OCI-LY1 (cell line): ENCODE results near the gene C18orf63.

Source experiments
- H2AFZ ChIP-seq: fragments of 200-600 bp; sonication (generic), shearing (Covaris generic); 2 replicates; pipeline ENCODE4 v1.6.0; 2014; ENCODE audit warnings: antibody characterized with exemption, mild to moderate bottlenecking, low read length
- H3F3A ChIP-seq: fragments of 200-600 bp; sonication (generic), shearing (Covaris generic); 2 replicates; pipeline ENCODE4 v1.6.0; 2014; ENCODE audit warnings: mild to moderate bottlenecking, antibody characterized with exemption, low read length, moderate library complexity; ENCODE audit not compliant: insufficient read depth
- H3K27ac ChIP-seq: fragments of 200-600 bp; sonication (generic); 2 replicates; pipeline ENCODE4 v1.5.1; 2014; ENCODE audit warnings: low read length, mixed run types, mild to moderate bottlenecking, low read depth; ENCODE audit not compliant: poor library complexity, severe bottlenecking
- H3K27me3 ChIP-seq: fragments of 200-600 bp; sonication (generic); 2 replicates; pipeline ENCODE4 v1.6.0; 2014; ENCODE audit warnings: antibody characterized with exemption, mild to moderate bottlenecking, low read length, moderate library complexity; ENCODE audit not compliant: insufficient read depth
- H3K36me3 ChIP-seq: fragments of 200-600 bp; sonication (generic); 2 replicates; pipeline ENCODE4 v1.6.1; 2014; ENCODE audit warnings: mild to moderate bottlenecking, antibody characterized with exemption, low read length, moderate library complexity, mixed read lengths; ENCODE audit not compliant: insufficient read depth
- H3K4me1 ChIP-seq: fragments of 200-600 bp; sonication (generic); 2 replicates; pipeline ENCODE4 v1.5.1; 2014; ENCODE audit warnings: mild to moderate bottlenecking, low read length, moderate library complexity; ENCODE audit not compliant: insufficient read depth, severe bottlenecking
- H3K4me2 ChIP-seq: fragments of 200-600 bp; sonication (generic), shearing (Covaris generic); 2 replicates; pipeline ENCODE4 v1.6.1; 2014; ENCODE audit warnings: low read length
- H3K4me3 ChIP-seq: fragments of 200-600 bp; sonication (generic); 2 replicates; pipeline ENCODE4 v1.5.1; 2014; ENCODE audit warnings: low read length, low read depth, mild to moderate bottlenecking, mixed read lengths; ENCODE audit not compliant: poor library complexity, severe bottlenecking
- H3K79me2 ChIP-seq: fragments of 200-600 bp; shearing (Covaris generic); 2 replicates; pipeline ENCODE4 v1.6.1; 2016; ENCODE audit warnings: mixed run types, low read length, mixed read lengths; ENCODE audit not compliant: insufficient read depth
- H3K9ac ChIP-seq: fragments of 200-600 bp; sonication (generic), shearing (Covaris generic); 2 replicates; pipeline ENCODE4 v1.6.1; 2014; ENCODE audit warnings: mild to moderate bottlenecking, low read length, mixed read lengths
- H3K9me2 ChIP-seq: fragments of 200-600 bp; sonication (generic), shearing (Covaris generic); 2 replicates; pipeline ENCODE4 v1.6.1; 2014; ENCODE audit warnings: low read depth, mild to moderate bottlenecking, low read length, mixed read lengths
- H3K9me3 ChIP-seq: fragments of 200-600 bp; shearing (Covaris generic); 2 replicates; pipeline ENCODE4 v1.6.1; 2014; ENCODE audit warnings: low read length, mixed read lengths
- H4K20me1 ChIP-seq: fragments of 200-600 bp; sonication (generic), shearing (Covaris generic); 2 replicates; pipeline ENCODE4 v1.6.0; 2016; ENCODE audit warnings: mild to moderate bottlenecking, low read length; ENCODE audit not compliant: insufficient read depth
- EZH2 ChIP-seq: fragments of 200-600 bp; sonication (generic), shearing (Covaris generic); IDR thresholded peaks from 2 replicates; pipeline ENCODE4 v1.8.0; 2017; ENCODE audit warnings: borderline replicate concordance, mixed run types, mild to moderate bottlenecking, antibody characterized with exemption, low read length, moderate library complexity, mixed read lengths
- TF ChIP-seq, protein P1 (sequence below): fragments of 200-600 bp; sonication (generic), shearing (Covaris generic); IDR thresholded peaks from 2 replicates; pipeline ENCODE4 v1.5.1; 2017; ENCODE audit warnings: mild to moderate bottlenecking, antibody characterized with exemption, low read length, moderate library complexity, mixed read lengths

Gene C18orf63

DNA sequence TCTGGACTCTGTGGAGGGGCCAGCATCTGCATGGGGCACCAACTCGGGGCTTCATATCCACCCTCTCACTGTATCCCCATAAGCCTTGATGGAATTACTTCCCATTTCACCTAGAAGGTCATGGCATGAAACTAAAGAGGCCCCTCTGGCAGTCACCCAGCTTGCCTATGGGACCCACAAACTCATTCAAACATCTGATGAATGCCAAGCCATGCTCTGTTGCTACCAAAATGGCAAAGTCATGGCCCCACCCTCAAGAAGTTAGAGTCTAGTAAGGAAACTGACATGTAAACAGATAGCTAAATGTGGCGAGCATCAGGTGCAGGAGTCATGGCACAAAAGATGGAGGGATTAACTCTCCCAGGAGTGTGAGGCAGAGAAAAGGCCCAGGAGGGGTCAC lies 38.3 kb upstream of the C18orf63 start:
- Histone ChIP-seq H3K4me3 (no peak overlapping the region), H3K27ac (no peak overlapping the region), H3K27me3 (no peaks in the 10 kb centered on the region), H3K9me2 (no peaks in the 10 kb centered on the region), H3K9ac (no peak overlapping the region), H3K9me3 (no peaks in the 10 kb centered on the region; the same call in 1 of the 2 replicates), H3K79me2 (peaks cover 21% of the 10 kb centered on the region), H3K36me3 (peaks cover 34% of the 10 kb centered on the region), H3F3A (no peaks in the 10 kb centered on the region), H2AFZ (no peak overlapping the region), H4K20me1 (no peaks in the 10 kb centered on the region), H3K4me2 (no peak overlapping the region), H3K4me1 (peaks cover 14% of the 10 kb centered on the region)
- TF ChIP-seq, protein P1, sequence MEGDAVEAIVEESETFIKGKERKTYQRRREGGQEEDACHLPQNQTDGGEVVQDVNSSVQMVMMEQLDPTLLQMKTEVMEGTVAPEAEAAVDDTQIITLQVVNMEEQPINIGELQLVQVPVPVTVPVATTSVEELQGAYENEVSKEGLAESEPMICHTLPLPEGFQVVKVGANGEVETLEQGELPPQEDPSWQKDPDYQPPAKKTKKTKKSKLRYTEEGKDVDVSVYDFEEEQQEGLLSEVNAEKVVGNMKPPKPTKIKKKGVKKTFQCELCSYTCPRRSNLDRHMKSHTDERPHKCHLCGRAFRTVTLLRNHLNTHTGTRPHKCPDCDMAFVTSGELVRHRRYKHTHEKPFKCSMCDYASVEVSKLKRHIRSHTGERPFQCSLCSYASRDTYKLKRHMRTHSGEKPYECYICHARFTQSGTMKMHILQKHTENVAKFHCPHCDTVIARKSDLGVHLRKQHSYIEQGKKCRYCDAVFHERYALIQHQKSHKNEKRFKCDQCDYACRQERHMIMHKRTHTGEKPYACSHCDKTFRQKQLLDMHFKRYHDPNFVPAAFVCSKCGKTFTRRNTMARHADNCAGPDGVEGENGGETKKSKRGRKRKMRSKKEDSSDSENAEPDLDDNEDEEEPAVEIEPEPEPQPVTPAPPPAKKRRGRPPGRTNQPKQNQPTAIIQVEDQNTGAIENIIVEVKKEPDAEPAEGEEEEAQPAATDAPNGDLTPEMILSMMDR: no peak
- TF ChIP-seq EZH2: no peak

DNA sequence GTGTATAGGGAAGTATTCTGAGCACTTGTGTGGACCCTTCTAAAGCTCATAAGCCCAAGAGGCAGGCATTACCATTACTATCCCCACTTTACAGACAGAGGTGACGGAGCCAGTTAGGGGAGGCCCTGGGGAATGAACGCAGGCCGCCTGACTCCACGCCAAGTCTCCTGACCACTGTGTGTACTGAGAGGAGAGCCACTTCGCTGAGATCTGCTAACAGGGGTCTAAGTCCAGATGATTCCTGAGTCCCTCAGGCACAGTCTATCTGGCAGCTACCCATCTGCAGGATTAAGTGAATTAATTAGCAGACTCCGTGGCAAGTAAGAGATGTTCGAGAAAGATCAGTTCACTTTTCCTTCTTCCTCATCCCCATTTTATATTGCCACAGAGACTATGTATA lies 37.6 kb upstream of the C18orf63 start:
- peaks cover 24% of the 10 kb centered on the region for H3K79me2 ChIP-seq
- no peaks in the 10 kb centered on the region for H3K9me2 ChIP-seq
- H3K4me2 ChIP-seq: no peak overlapping the region
- no peak overlapping the region for H3K9ac ChIP-seq
- no peaks in the 10 kb centered on the region for H4K20me1 ChIP-seq
- H3K9me3 ChIP-seq: no peaks in the 10 kb centered on the region; the same call in 1 of the 2 replicates
- H3K4me1 ChIP-seq: peaks cover 22% of the 10 kb centered on the region
- TF ChIP-seq, protein P1: no peak
- TF ChIP-seq EZH2: no peak
- H3K27ac ChIP-seq: no peak overlapping the region
- H3K4me3 ChIP-seq: no peak overlapping the region
- H3K27me3 ChIP-seq: no peaks in the 10 kb centered on the region
- H3K36me3 ChIP-seq: peaks cover 31% of the 10 kb centered on the region
- no peak overlapping the region for H2AFZ ChIP-seq
- H3F3A ChIP-seq: no peaks in the 10 kb centered on the region

DNA sequence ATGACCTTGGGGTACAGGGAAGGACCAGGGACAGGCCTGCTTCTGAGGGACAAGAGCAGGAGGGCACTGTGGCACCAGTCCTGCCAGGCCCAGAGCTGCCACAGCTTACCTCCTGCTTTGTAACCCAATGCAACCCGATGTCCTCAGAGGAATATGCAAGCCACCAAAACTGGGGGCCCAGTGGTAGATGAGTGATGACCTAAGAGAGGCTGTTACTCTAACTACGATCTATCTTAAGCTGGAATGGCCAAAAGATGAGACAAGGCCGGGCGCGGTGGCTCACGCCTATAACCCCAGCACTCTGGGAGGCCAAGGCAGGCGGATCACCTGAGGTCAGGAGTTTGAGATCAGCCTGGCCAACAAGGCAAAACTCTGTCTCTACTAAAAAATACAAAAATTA lies 36.7 kb upstream of the C18orf63 start:
- Histone ChIP-seq H3K27ac (no peak overlapping the region), H3K9ac (no peak overlapping the region), H2AFZ (no peak overlapping the region), H3K36me3 (peaks cover 25% of the 10 kb centered on the region), H3F3A (no peaks in the 10 kb centered on the region), H3K4me3 (no peak overlapping the region), H3K9me2 (no peaks in the 10 kb centered on the region), H3K4me2 (no peak overlapping the region), H3K9me3 (no peaks in the 10 kb centered on the region; the same call in 1 of the 2 replicates), H3K4me1 (peaks cover 31% of the 10 kb centered on the region), H3K27me3 (no peaks in the 10 kb centered on the region), H4K20me1 (no peaks in the 10 kb centered on the region), H3K79me2 (peaks cover 23% of the 10 kb centered on the region)
- TF ChIP-seq, protein P1: no peak
- no peak for TF ChIP-seq EZH2
